Activated CD8-positive, alpha-beta memory T cell treated with anti-CD3 and anti-CD28 coated beads for 48 hours (primary cell): ENCODE measurements around the gene PPP1R7.

ENCODE experiments used
- DNase-seq, 3 experiments: peaks; one replicate each; pipeline ENCODE4 v3.0.0-alpha.2; 2020; ENCODE audit warnings: low read depth in 2 of 3, low spot score in 2 of 3

Gene PPP1R7

GRCh38 chr2:241139531-241140444 is 10.5 kb upstream of the PPP1R7 start:
- no peak for DNase-seq

- no peak for DNase-seq
These were observed 9.8 kb upstream of the PPP1R7 start for GRCh38 chr2:241140445-241140840.

DNA sequence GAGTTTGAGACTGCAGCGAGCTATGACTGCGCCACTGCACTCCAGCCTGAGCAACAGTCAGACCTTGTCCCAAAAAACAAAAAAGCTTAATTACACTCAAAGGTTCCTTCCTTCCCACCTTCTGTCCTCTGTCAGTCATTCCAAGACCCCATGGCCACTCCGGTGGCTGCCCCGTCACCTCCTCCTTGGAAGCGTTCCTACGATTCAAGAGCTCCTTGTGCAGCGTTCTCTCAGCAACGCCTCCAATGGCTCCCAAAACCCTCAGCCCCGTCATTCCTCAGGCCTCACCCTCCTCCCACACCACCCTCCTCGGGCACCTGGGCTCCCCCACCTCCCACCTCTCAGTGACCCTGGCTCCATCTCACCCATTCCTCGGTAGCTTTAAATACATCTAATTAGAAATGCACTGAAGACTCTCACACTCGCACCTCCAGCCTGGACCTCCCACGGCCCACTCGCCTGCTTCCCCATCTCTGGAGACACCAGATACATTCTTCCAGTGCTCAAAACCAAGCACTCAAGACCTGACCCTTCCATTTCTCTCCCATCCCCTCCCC is 9.0 kb upstream of the PPP1R7 start:
- no peak for DNase-seq

GRCh38 chr2:241142063-241142462 is 8.2 kb upstream of the PPP1R7 start:
- no peak for DNase-seq

DNA sequence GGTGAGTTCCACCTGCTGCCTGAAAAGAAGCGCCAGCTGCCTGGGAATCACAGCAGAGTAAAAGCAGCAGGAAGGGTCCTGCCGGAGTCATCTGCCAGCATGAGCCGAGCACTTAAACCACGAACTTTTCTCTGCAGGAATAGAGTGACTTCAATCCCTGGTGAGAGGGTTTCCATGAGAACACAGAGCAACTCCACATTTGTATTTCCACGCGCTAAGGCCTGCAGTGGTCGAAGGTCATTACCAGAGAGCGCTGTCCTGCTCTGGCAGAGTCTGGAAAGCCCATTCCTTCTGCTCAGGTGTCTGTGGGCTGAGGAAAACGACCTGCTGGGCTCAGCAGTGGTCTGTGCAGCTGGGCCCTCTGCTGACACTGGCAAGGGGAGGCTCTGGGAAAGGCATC is 7.7 kb upstream of the PPP1R7 start:
- no peak for DNase-seq

DNA sequence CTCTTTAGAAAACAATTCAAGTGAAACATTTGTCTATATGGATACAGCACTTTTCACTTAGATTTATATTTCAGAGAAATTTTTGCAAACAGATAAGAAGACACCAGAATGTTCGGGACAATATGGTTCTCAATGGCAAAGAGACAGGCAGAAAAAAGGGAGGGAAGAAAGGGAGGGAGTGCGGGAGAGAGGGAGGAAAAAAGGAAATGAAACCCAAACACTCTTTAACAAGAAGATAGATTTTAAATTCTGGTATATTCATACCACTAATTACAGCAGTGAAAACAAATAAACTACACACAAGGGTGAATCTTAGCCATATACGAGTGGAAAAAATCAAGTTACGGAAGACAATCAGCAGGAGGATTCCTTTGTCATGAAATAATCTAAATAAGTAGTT is 4.0 kb upstream of the PPP1R7 start:
- no peak for DNase-seq

DNA sequence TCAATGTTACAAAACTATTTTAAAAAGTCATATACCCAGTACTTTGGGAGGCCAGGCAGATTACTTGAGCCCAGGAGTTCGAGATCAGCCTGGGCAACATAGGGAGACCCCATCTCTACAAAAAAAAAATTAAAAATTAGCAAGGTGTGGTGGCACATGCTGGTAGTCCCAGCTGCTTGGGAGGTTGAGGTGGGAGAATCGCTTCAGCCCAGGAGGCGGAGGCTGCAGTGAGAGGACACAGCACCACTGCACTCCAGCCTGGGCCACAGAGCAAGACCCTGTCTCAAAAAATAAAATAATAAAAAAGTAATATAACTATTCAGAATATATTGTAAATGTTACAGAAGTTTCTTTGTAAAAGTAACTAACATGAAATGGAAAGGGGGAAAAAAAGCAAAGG is 2.9 kb upstream of the PPP1R7 start:
- DNase-seq, result no peak

DNA sequence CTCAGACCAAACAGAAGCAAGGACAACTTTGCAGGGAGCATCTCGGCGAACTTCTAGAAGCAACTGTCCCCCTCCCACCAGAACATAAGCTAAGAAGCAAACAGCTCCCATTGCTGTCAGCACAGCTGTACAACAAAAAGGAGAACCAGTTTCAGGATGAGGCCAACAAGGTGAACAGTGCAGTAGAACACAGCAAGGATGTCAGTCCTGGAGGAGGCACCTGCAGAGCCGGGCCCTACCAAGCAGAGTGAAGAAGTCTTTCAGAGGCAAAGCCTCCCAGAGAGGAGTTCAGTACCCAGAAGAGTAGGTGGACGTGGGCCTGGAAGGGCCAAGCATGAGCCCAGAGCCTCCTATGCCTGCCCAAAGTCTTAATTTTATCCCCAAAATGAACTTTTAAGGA is 2.0 kb upstream of the PPP1R7 start:
- no peak for DNase-seq

DNA sequence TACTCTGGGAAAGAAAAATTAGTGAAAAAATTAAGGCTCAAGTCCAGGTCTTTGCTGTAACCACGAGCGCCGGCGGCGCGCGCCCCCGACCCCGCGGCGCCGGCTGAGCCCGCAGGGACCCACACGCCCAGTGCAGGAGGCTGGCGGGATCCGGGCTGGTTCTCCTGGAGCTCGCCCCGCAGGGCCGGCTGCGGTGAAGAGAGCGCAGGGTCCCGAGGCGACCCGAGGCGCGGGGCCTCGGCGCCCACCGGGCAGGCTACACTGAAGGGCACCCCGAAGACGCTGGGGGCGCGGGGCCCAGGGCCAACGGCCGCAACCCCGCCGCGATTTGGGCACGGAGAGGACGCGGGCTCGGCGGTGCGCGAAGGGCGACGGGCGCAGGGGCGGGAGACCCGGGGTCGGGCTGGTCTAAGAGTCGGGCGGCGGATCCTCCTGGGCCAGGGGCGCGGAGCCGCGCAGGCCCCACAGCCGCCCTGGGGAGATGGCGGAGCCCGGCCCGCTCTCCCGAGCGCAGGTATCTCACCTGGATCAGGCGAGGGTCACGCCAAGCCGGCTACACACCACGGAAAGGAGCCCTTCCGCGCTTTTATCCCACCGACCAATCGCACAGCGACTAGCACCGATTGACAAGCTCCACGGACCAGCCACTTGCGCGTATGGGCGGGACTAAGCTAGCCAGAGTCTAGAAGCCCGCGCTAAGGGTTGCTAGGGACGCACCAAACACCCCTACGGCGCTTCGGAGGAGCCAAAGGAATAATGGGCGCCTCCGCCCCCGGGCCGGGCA is 1.2 kb upstream of the PPP1R7 start, which contains the start of gene PASK:
PASK (minus strand) TSS at position 582 of the 784 bp plus-strand sequence. CDS start 6,440 bp downstream, outside the sequence.
- peak; percentile 71 to 88 (median 80) for DNase-seq

DNA sequence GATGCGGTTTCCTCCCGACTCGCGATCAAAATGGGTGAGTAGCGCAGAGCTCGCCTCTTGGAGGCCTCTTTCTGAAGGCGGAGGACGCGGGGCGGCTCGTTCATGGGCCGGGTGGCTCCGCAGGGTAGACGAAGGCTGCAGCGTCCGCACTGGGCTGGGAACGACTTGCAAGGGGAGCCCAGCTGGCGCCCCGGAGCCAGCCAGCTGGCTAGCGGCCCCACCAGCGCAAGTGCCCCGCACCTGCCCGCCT is 667 bp upstream of the PPP1R7 start:
- no peak for DNase-seq

- no peak for DNase-seq
These were observed 628 bp downstream of the PPP1R7 start for GRCh38 chr2:241150660-241151530.

DNA sequence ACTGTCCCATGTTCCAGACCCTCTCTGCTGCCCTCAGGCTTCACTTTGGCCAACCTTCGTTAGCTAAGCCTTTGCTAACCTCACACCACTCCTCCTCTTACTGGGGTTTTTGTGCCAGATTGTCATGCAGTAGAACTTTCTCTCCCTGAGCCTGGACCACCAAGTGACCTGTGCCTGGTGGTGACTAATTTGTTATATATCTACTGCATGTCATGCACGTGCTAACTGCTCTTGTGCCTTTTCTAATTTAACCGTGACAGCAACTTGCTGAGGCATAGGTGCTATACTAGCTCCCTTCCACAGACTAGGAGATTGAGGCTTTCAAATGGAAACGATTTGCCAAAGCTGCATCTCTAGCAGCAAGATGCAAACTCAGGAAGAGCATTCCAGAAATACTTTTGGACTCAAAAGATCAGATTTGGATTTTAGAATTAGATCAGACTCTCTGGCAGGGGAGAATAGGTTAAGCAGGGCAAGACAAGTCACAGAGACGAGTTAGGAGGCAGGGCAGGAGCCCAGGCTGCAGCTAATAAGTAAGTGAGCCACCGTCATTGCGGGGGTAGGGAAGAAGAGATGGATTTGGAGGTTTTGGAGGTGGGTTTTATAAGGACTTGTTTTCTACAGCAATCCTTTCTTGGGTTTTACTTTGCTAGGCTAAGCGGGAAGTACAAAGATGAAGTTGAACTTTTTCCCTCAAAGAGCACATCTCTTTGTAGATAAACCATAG is 1.8 kb downstream of the PPP1R7 start:
- no peak for DNase-seq

DNA sequence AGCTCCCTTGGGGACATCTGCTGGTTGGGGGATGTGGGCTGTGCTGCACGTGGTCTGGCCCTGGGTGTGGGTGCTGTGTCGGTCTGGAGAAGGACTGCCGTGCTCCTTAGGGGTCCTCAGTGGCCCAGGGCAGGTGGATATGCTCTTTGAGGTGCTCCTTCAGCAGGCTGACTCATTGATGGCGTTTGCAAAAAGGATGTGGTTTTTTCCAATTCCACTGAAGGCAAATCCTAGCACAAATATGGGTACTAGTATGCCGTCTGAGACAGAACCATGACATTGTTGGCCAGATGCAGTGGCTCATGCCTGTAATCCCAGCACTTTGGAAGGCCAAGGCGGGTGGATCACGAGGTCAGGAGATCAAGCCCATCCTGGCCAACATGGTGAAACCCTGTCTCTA is 3.3 kb downstream of the PPP1R7 start:
- DNase-seq, result no peak

- DNase-seq, result no peak
These were observed 4.6 kb downstream of the PPP1R7 start for GRCh38 chr2:241154915-241155314.

GRCh38 chr2:241155936-241156335 is 5.7 kb downstream of the PPP1R7 start:
- DNase-seq, result no peak

- DNase-seq, result no peak
These were observed 6.7 kb downstream of the PPP1R7 start for GRCh38 chr2:241156971-241157441.

GRCh38 chr2:241157841-241158545 is 7.7 kb downstream of the PPP1R7 start:
- DNase-seq, result no peak

- DNase-seq, result no peak
These were observed 8.3 kb downstream of the PPP1R7 start for GRCh38 chr2:241158546-241158900.

DNA sequence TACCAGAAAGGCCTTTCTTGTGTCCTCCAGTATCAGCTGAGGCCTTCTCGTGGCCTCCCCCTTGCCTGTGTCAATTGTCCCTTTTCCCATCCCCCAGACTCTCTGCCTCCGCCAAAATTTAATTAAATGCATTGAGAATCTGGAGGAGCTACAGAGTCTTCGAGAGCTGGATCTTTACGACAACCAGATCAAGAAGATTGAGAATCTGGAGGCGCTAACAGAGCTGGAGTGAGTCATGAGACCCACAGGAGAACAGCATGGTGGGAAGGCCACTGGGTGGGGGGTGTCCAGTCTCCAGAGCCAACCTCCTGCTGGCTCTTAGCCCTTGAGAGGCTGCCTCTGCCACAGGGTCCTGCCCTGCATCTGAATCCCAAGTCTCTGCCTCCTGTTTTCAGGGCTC is 8.8 kb downstream of the PPP1R7 start:
- no peak for DNase-seq

DNA sequence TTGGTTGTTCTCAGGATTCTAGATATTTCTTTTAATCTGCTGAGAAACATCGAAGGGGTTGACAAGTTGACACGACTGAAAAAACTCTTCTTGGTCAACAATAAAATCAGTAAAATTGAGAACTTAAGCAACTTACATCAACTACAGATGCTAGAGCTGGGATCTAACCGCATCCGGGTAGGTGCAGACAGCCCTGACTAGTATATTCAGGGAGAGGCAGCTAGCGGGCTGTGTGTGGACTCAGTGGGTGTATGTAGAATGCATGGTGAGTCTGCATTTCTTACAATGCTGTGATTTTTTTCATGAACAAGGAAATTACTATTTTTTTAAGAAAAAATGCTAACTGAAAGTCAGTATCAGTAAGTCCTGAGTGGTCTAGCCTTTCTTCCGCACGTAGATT is 10.1 kb downstream of the PPP1R7 start:
- DNase-seq, result no peak
